Panc1 (cell line): Measurements from ENCODE around the gene FGF7. TPM values are rescaled to one million over a fixed set of nuclear protein-coding genes. Genes with fewer than 3 reads are reported as not detected.

Experiments used
- ATAC-seq: fragments of 200-7000 bp; cut with Tn5 transposase; 2 replicates; pipeline ENCODE4 v1.9.1; 2020; ENCODE audit warnings: mild to moderate bottlenecking, moderate library complexity
- Bru-seq: library from RNA; stranded (reverse); fragments of 400-500 nt; gene quantifications from one replicate; lab custom pipeline; 2021; lab: Mats Ljungman, UMichigan
- BruChase-seq, 2 experiments: library from RNA; stranded (reverse); fragments of 400-500 nt; gene quantifications; one replicate each; lab custom pipeline; 2021; lab: Mats Ljungman, UMichigan
- BruUV-seq: library from RNA; stranded (reverse); fragments of 400-500 nt; replicated peaks from 2 replicates; lab custom pipeline; 2021; lab: Mats Ljungman, UMichigan
- CTCF ChIA-PET: fragments of 300-600 bp; sonication (Branson Sonifier 250); formaldehyde crosslinking; loops from one replicate; lab custom pipeline; 2022; ENCODE audit warnings: antibody characterized with exemption; lab: Charles Lee
- POLR2A ChIA-PET: fragments of 300-600 bp; sonication (Branson Sonifier 250); formaldehyde crosslinking; loops from one replicate; lab custom pipeline; 2022; ENCODE audit warnings: antibody characterized with exemption; lab: Charles Lee
- DNase-seq: peaks from one replicate; pipeline ENCODE4 v3.0.0-alpha.2; 2010; ENCODE audit warnings: low read depth, low spot score
- H3K27ac ChIP-seq: 2 replicates; pipeline ENCODE4 v1.5.1; 2011; ENCODE audit warnings: mild to moderate bottlenecking, low read length, inconsistent platforms
- H3K27me3 ChIP-seq: fragments of 200-500 bp; sonication (Bioruptor generic); 2 replicates; pipeline ENCODE4 v1.6.0; 2014; ENCODE audit warnings: low read length, inconsistent platforms; ENCODE audit not compliant: control insufficient read depth, insufficient read depth
- H3K36me3 ChIP-seq: fragments of 200-500 bp; sonication (Bioruptor generic); 2 replicates; pipeline ENCODE4 v1.5.1; 2014; ENCODE audit warnings: inconsistent platforms, mild to moderate bottlenecking, low read length, moderate library complexity; ENCODE audit not compliant: control insufficient read depth, insufficient read depth
- H3K4me1 ChIP-seq: 2 replicates; pipeline ENCODE4 v1.5.1; 2011; ENCODE audit warnings: inconsistent platforms, mild to moderate bottlenecking, low read length, moderate library complexity; ENCODE audit not compliant: control insufficient read depth, insufficient read depth
- H3K4me3 ChIP-seq, 2 experiments: 2 replicates each; pipeline ENCODE4 v1.5.1; 2011 to 2012; ENCODE audit warnings: low read depth in 2 of 2, low read length in 2 of 2, mild to moderate bottlenecking in 2 of 2, inconsistent platforms in 1 of 2, moderate library complexity in 1 of 2
- H3K9me3 ChIP-seq: fragments of 200-500 bp; sonication (Bioruptor generic); 2 replicates; pipeline ENCODE4 v1.5.1; 2014; ENCODE audit warnings: low read depth, mild to moderate bottlenecking, inconsistent platforms, low read length, moderate library complexity; ENCODE audit not compliant: control insufficient read depth, insufficient read depth
- CTCF ChIP-seq: fragments of 450-650 bp; IDR thresholded peaks from 2 replicates; pipeline ENCODE4 v1.5.1; 2017; ENCODE audit warnings: mild to moderate bottlenecking
- POLR2AphosphoS5 ChIP-seq: IDR thresholded peaks from 2 replicates; pipeline ENCODE4 v1.6.1; 2012; ENCODE audit warnings: mild to moderate bottlenecking, low read depth, low read length, moderate library complexity
- REST ChIP-seq, 2 experiments: IDR thresholded peaks; 2 replicates each; pipeline ENCODE4 v1.6.1; 2011 to 2012; ENCODE audit warnings: low read depth in 2 of 2, control low read depth in 1 of 2, low read length in 1 of 2, mild to moderate bottlenecking in 1 of 2, moderate library complexity in 1 of 2; ENCODE audit not compliant: insufficient read depth in 1 of 2
- SIN3A ChIP-seq: IDR thresholded peaks from 2 replicates; pipeline ENCODE4 v1.6.1; 2012; ENCODE audit warnings: low read depth, mild to moderate bottlenecking, low read length, moderate library complexity, borderline replicate concordance; ENCODE audit not compliant: insufficient read depth
- TCF7L2 ChIP-seq: IDR thresholded peaks from 2 replicates; pipeline ENCODE4 v1.6.1; 2011; ENCODE audit warnings: mild to moderate bottlenecking, low read depth, low read length, inconsistent platforms
- in situ Hi-C: cut with HindIII; loops from 2 replicates; pipeline ENCODE4 v1.10.0; 2016; ENCODE audit warnings: low sequenced_read_pairs, low pct_unique_long_range_greater_than_20kb
- intact Hi-C: fragments of 100-400 bp; cut with micrococcal nuclease; formaldehyde crosslinking; loops from one replicate; pipeline ENCODE4 v1.10.0; 2022; ENCODE audit not compliant: unreplicated experiment
- long read RNA-seq: library from polyadenylated mRNA; unstranded; transcript quantifications from one replicate; pipeline ENCODE4 v2.0.0, GENCODE V29; 2021; ENCODE audit not compliant: unreplicated experiment
- polyA plus RNA-seq: library from polyadenylated mRNA; unstranded; fragments of >200 nt; gene quantifications from one replicate; pipeline ENCODE4 v1.2.1, GENCODE V29; 2012; ENCODE audit warnings: missing spikeins; ENCODE audit not compliant: insufficient read length
- total RNA-seq: library from RNA; stranded (reverse); gene quantifications from one replicate; pipeline ENCODE4 v1.2.1, GENCODE V29; 2021; ENCODE audit not compliant: unreplicated experiment

The FGF7 gene
- total RNA-seq (not detected), Bru-seq, nascent RNA (percentile 12 among the genes with signal in this experiment), BruChase-seq, experiment 1, labeled RNA remaining after a 2-hour chase (percentile 20 among the genes with signal in this experiment), BruChase-seq, experiment 2, labeled RNA remaining after a 6-hour chase (percentile 11 among the genes with signal in this experiment)
- not detected for polyA plus RNA-seq
- long read RNA-seq, result 0 reads

GRCh38 chr15:49423021-49423420, at the start of gene FGF7:
TSS of gene FGF7 (plus strand) at chr15:49423242. CDS start at chr15:49424298, 1,056 bp downstream.
- no TSS peak for BruUV-seq
- H3K4me3 ChIP-seq, result no peak within 1 kb of the TSS
- POLR2A ChIA-PET, result no interaction called here

GRCh38 chr15:49379996-49380395, 43.0 kb upstream of the FGF7 start:
- Histone ChIP-seq H3K4me3 (no peak overlapping the region), H3K27ac (no peak overlapping the region), H3K9me3 (no peaks in the 10 kb centered on the region), H3K36me3 (no peaks in the 10 kb centered on the region), H3K27me3 (no peaks in the 10 kb centered on the region), H3K4me1 (no peaks in the 10 kb centered on the region)
- DNase-seq, result no peak
- CTCF ChIA-PET, result no interaction called here
- BruUV-seq, result no TSS peak
- TF ChIP-seq REST (IDR thresholded peaks at IDR 0.05; ENCODE audit: insufficient read depth in 1 of 2, low read depth in 2 of 2, low read length in 1 of 2), result no peak
- TF ChIP-seq POLR2AphosphoS5, result no peak
- TF ChIP-seq SIN3A, result no peak
- TF ChIP-seq CTCF, result no peak
- TF ChIP-seq TCF7L2, result no peak
- in situ Hi-C loops (no loop called here), intact Hi-C loops (no loop called here)
- ATAC-seq, result no peak
- POLR2A ChIA-PET, result no interaction called here

More at GRCh38 chr15:49423021-49423420, at the start of gene FGF7:
- no peaks in the 10 kb centered on the region for H3K36me3 ChIP-seq
- H3K9me3 ChIP-seq, result no peaks in the 10 kb centered on the region
- TF ChIP-seq SIN3A (no peak), POLR2AphosphoS5 (no peak), TCF7L2 (no peak), CTCF (no peak), REST (IDR thresholded peaks at IDR 0.05; ENCODE audit: insufficient read depth in 1 of 2, low read depth in 2 of 2, low read length in 1 of 2) (no peak)
- CTCF ChIA-PET, result no interaction called here
- in situ Hi-C loops (no loop called here), intact Hi-C loops (loop anchor here (5.0 kb wide), 1 partner anchor 561 kb away; no protein-coding TSS in a partner anchor)
- no peak within 1 kb of the TSS for H3K27ac ChIP-seq
- H3K27me3 ChIP-seq, result peaks cover 2% of the 10 kb centered on the region; the same call in 1 of the 2 replicates
- H3K4me1 ChIP-seq, result no peaks in the 10 kb centered on the region
- DNase-seq, result no peak
- no peak for ATAC-seq
